Measurements from ENCODE around the gene NIT1. TPM values are rescaled to one million over a fixed set of nuclear protein-coding genes. Genes with fewer than 3 reads are reported as not detected.
A peak's percentile ranks its signal among the peaks of the same experiment; 100 is the strongest.

Gene NIT1
- total and polyA plus RNA-seq, 2 of the 8 experiments (the other 6 are each of a cell fraction or from before 2014, with no cell fraction given), result 33.0 to 40.4 TPM

DNA sequence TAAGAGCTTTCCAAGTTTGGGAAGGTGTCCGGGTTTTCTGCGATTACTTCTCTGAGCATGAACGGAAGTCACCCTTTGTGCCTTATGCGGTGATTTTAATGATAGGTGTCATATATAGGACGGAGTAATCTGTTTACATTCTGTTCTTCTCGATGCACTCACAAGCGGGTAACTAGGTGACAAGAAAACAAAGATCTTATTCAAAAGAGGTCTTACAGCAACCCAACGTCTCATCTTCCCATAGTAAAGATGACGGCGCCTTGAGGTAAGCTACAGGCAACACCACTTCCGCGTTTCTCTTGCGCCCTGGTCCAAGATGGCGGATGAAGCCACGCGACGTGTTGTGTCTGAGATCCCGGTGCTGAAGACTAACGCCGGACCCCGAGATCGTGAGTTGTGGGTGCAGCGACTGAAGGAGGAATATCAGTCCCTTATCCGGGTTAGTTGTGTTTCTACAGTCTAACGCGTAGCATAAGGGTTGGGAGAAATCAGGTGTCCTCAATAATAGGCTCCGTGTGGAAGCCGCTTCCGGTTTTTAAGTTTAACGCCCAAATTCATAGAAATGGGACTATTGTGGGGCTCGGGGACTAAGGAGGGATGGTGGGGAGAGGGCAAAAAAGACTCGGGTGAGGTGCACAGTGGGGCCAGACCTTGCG is 35.9 kb downstream of the NIT1 start, which contains the start of gene UFC1 (continued):
- TF ChIP-seq RBBP5 (IDR thresholded peaks at IDR 0.05; ENCODE audit: borderline replicate concordance, low read depth, low read length) (peak; percentile 84), RNF2 (IDR thresholded peaks at IDR 0.05; ENCODE audit: borderline replicate concordance, low read depth, low read length, missing control alignments, poor library complexity, severe bottlenecking) (no peak), TAF1 (IDR thresholded peaks at IDR 0.05; ENCODE audit: low read depth, low read length) (peak; percentile 97), RXRA (IDR thresholded peaks at IDR 0.05; ENCODE audit: insufficient read depth, low read depth, low read length) (no peak), ASH2L (IDR thresholded peaks at IDR 0.05; ENCODE audit: low read length) (peak; percentile 95), GABPA (IDR thresholded peaks at IDR 0.05; ENCODE audit: borderline replicate concordance, insufficient read depth, low read length) (peak; percentile 93), KDM5A (IDR thresholded peaks at IDR 0.05; ENCODE audit: low read length) (no peak; the same call in 1 of the 2 replicates), MAFK (IDR thresholded peaks at IDR 0.05; ENCODE audit: low read depth, low read length) (no peak), CREB1 (IDR thresholded peaks at IDR 0.05) (peak; percentile 69), EZH2 (IDR thresholded peaks at IDR 0.05; ENCODE audit: low read depth, low read length, severe bottlenecking) (no peak), HDAC6 (IDR thresholded peaks at IDR 0.05; ENCODE audit: low read depth, low read length) (no peak), SIX5 (IDR thresholded peaks at IDR 0.05; ENCODE audit: low read depth, low read length) (no peak; the same call in 1 of the 2 replicates), POLR2AphosphoS5 (IDR thresholded peaks at IDR 0.05; ENCODE audit: low read depth, low read length) (peak; percentile 97), CBX8 (IDR thresholded peaks at IDR 0.05; ENCODE audit: borderline replicate concordance, low read depth, low read length) (no peak), SP1 (IDR thresholded peaks at IDR 0.05; ENCODE audit: low read depth, low read length) (no peak), ATF3 (IDR thresholded peaks at IDR 0.05; ENCODE audit: insufficient read depth, low read depth, low read length) (no peak), PHF8 (conservative IDR thresholded peaks at IDR 0.05; ENCODE audit: low read depth, low read length) (peak; percentile 86), TAF7 (optimal IDR thresholded peaks at IDR 0.05; ENCODE audit: borderline replicate concordance, low read depth, low read length) (peak; percentile 84), BACH1 (IDR thresholded peaks at IDR 0.05; ENCODE audit: low read length) (no peak), POLR2A (IDR thresholded peaks at IDR 0.05; ENCODE audit: control extremely low read depth in 1 of 2, low read depth in 2 of 2, low read length in 2 of 2) (peak; percentile 84 to 94), SIRT6 (IDR thresholded peaks at IDR 0.05; ENCODE audit: low read length) (no peak)
- TF ChIP-seq, protein P1, sequence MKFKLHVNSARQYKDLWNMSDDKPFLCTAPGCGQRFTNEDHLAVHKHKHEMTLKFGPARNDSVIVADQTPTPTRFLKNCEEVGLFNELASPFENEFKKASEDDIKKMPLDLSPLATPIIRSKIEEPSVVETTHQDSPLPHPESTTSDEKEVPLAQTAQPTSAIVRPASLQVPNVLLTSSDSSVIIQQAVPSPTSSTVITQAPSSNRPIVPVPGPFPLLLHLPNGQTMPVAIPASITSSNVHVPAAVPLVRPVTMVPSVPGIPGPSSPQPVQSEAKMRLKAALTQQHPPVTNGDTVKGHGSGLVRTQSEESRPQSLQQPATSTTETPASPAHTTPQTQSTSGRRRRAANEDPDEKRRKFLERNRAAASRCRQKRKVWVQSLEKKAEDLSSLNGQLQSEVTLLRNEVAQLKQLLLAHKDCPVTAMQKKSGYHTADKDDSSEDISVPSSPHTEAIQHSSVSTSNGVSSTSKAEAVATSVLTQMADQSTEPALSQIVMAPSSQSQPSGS (IDR thresholded peaks at IDR 0.05; ENCODE audit: low read length), result no peak
- TF ChIP-seq, protein P2, sequence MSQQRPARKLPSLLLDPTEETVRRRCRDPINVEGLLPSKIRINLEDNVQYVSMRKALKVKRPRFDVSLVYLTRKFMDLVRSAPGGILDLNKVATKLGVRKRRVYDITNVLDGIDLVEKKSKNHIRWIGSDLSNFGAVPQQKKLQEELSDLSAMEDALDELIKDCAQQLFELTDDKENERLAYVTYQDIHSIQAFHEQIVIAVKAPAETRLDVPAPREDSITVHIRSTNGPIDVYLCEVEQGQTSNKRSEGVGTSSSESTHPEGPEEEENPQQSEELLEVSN (IDR thresholded peaks at IDR 0.05), result no peak

All from H1 (cell line).